Endothelial cell of umbilical vein (primary cell): ENCODE measurements around the gene PARD3B. TPM values are rescaled to one million over a fixed set of nuclear protein-coding genes. Genes with fewer than 3 reads are reported as not detected.

Experiments used
- BruUV-seq: library from RNA; stranded (reverse); fragments of 400-500 nt; replicated peaks from 2 replicates; lab custom pipeline; 2021; lab: Mats Ljungman, UMichigan
- CTCF ChIA-PET: fragments of 300-600, 350-600 bp; sonication (Branson Sonifier 250); formaldehyde crosslinking; loops from one replicate; lab custom pipeline; 2021; ENCODE audit warnings: antibody characterized with exemption, inconsistent platforms; lab: Charles Lee
- POLR2A ChIA-PET: fragments of 300-600, 350-600 bp; sonication (Branson Sonifier 250); formaldehyde crosslinking; loops from one replicate; lab custom pipeline; 2021; ENCODE audit warnings: antibody characterized with exemption, inconsistent platforms; lab: Charles Lee
- DNase-seq: peaks from one replicate; pipeline ENCODE4 v3.0.0-alpha.2; 2011; ENCODE audit warnings: low read depth, low spot score
- FAIRE-seq: peaks from 2 replicates; lab custom pipeline; 2011; peaks lifted over from hg19 to GRCh38; lab: Jason Lieb, UNC
- H2AFZ ChIP-seq: 2 replicates; pipeline ENCODE4 v1.6.0; 2012; ENCODE audit warnings: low read depth, low read length, control low read depth, inconsistent platforms
- H3K27ac ChIP-seq: 2 replicates; pipeline ENCODE4 v1.5.1; 2011; ENCODE audit warnings: low read depth, mild to moderate bottlenecking, control low read depth, low read length, moderate library complexity; ENCODE audit not compliant: insufficient read depth
- H3K27me3 ChIP-seq, 2 experiments: 2 replicates each; pipeline versions ENCODE4 v1.6.0 to v1.6.1; 2011; ENCODE audit warnings: low read length in 2 of 2, mixed read lengths in 1 of 2; ENCODE audit not compliant: control insufficient read depth in 2 of 2, insufficient read depth in 2 of 2
- H3K36me3 ChIP-seq, 2 experiments: 2 replicates in 1 of 2; 3 replicates in 1 of 2; pipeline ENCODE4 v1.5.1; 2011; ENCODE audit warnings: low read length in 2 of 2, mild to moderate bottlenecking in 1 of 2, moderate library complexity in 1 of 2; ENCODE audit not compliant: control insufficient read depth in 2 of 2, insufficient read depth in 2 of 2; ENCODE audit errors: extremely low read depth in 1 of 2
- H3K4me1 ChIP-seq: 3 replicates; pipeline ENCODE4 v1.5.1; 2011; ENCODE audit warnings: mild to moderate bottlenecking, low read length; ENCODE audit not compliant: control insufficient read depth, insufficient read depth; ENCODE audit errors: extremely low read depth
- H3K4me2 ChIP-seq: 2 replicates; pipeline ENCODE4 v1.6.1; 2011; ENCODE audit warnings: low read length, control low read depth, mixed read lengths; ENCODE audit not compliant: insufficient read depth
- H3K4me3 ChIP-seq, 3 experiments: fragments of 200-600 bp in 1 of 3; sonication (generic), shearing (Covaris generic) in 1 of 3; replicated peaks in 1 of 3; 2 replicates each; pipeline ENCODE4 v1.5.1; 2011 to 2016; ENCODE audit warnings: control low read depth in 3 of 3, low read length in 3 of 3, mild to moderate bottlenecking in 2 of 3, inconsistent platforms in 1 of 3, low read depth in 1 of 3, moderate library complexity in 1 of 3; ENCODE audit not compliant: insufficient read depth in 1 of 3
- H3K79me2 ChIP-seq: 2 replicates; pipeline ENCODE4 v1.6.0; 2012; ENCODE audit warnings: low read length, inconsistent platforms; ENCODE audit not compliant: control insufficient read depth, insufficient read depth
- H3K9ac ChIP-seq: replicated peaks from 2 replicates; pipeline ENCODE3; 2011; ENCODE audit warnings: low read length, control low read depth; ENCODE audit not compliant: insufficient read depth; ENCODE audit errors: extremely low read depth
- H3K9me1 ChIP-seq: replicated peaks from 3 replicates; pipeline ENCODE4 v1.6.0; 2011; ENCODE audit warnings: mild to moderate bottlenecking, low read length; ENCODE audit not compliant: control insufficient read depth, insufficient read depth; ENCODE audit errors: extremely low read depth
- H3K9me3 ChIP-seq: replicated peaks from 2 replicates; pipeline ENCODE4 v1.5.1; 2012; ENCODE audit warnings: low read length, inconsistent platforms; ENCODE audit not compliant: control insufficient read depth, insufficient read depth
- H4K20me1 ChIP-seq: replicated peaks from 2 replicates; pipeline ENCODE3; 2011; ENCODE audit warnings: mild to moderate bottlenecking, low read length; ENCODE audit not compliant: control insufficient read depth, insufficient read depth; ENCODE audit errors: extremely low read depth
- CTCF ChIP-seq, 2 donors: IDR thresholded peaks; 1 replicate in 1 of 2; 2 replicates in 1 of 2; pipeline ENCODE4 v1.5.1; 2011; ENCODE audit warnings: low read length in 2 of 2, mild to moderate bottlenecking in 2 of 2, moderate library complexity in 2 of 2, control low read depth in 1 of 2, inconsistent platforms in 1 of 2, low read depth in 1 of 2; ENCODE audit not compliant: insufficient read depth in 1 of 2; ENCODE audit errors: extremely low read depth in 1 of 2
- EZH2 ChIP-seq: IDR thresholded peaks from 2 replicates; pipeline ENCODE4 v1.6.1; 2012; ENCODE audit warnings: borderline replicate concordance, low read depth, mild to moderate bottlenecking, moderate library complexity, low read length, inconsistent platforms; ENCODE audit not compliant: severe bottlenecking
- FOS ChIP-seq: IDR thresholded peaks from 2 replicates; pipeline ENCODE4 v1.6.1; 2011; ENCODE audit warnings: mild to moderate bottlenecking, low read length, moderate library complexity, borderline replicate concordance; ENCODE audit not compliant: insufficient read depth
- GATA2 ChIP-seq: IDR thresholded peaks from 2 replicates; pipeline ENCODE4 v1.7.0; 2011; ENCODE audit warnings: low read depth, mild to moderate bottlenecking, moderate library complexity, mixed read lengths, low read length; ENCODE audit not compliant: insufficient read length, insufficient read depth
- JUN ChIP-seq: IDR thresholded peaks from 2 replicates; pipeline ENCODE4 v1.6.1; 2011; ENCODE audit warnings: borderline replicate concordance, low read depth; ENCODE audit not compliant: insufficient read length, insufficient read depth
- MAX ChIP-seq: IDR thresholded peaks from 2 replicates; pipeline ENCODE4 v1.6.1; 2011; ENCODE audit not compliant: insufficient read depth, insufficient read length
- MYC ChIP-seq: IDR thresholded peaks from one replicate; pipeline ENCODE4 v1.6.1; 2011; ENCODE audit warnings: mild to moderate bottlenecking, low read depth, low read length
- POLR2A ChIP-seq: IDR thresholded peaks from 2 replicates; pipeline ENCODE4 v1.6.1; 2012; ENCODE audit warnings: low read depth, mild to moderate bottlenecking, control low read depth, low read length
- POLR2AphosphoS5 ChIP-seq: IDR thresholded peaks from 2 replicates; pipeline ENCODE4 v1.6.1; 2012; ENCODE audit warnings: low read depth, mild to moderate bottlenecking, control low read depth, low read length, moderate library complexity; ENCODE audit not compliant: insufficient read depth
- dilution Hi-C: fragments of 300-500 bp; cut with MboI; formaldehyde crosslinking; loops from one replicate; pipeline ENCODE4 v1.15.0; 2019; ENCODE audit warnings: low sequenced_read_pairs; ENCODE audit not compliant: extremely low pct_ligation_motif_present
- intact Hi-C: fragments of 100-400 bp; cut with micrococcal nuclease; formaldehyde crosslinking; loops from one replicate; pipeline ENCODE4 v1.10.0; 2022
- polyA plus RNA-seq, 4 experiments: library from polyadenylated mRNA; depleted of rRNA in 3 of 4; stranded (reverse) in 3 of 4; unstranded in 1 of 4; fragments of >200 nt; gene quantifications; 2 replicates each; pipeline versions ENCODE4 v1.2.1 to v1.2.3, GENCODE V29; 2011 to 2012; ENCODE audit warnings: missing spikeins in 1 of 4
- total RNA-seq: library from RNA; stranded (reverse); gene quantifications from 2 replicates; pipeline ENCODE4 v1.2.3, GENCODE V29; 2021

PARD3B gene
- total and polyA plus RNA-seq, 2 donors (not counting 3 experiments of a cell fraction or from before 2014, with no cell fraction given), result 2.2 to 30.9 TPM

- Histone ChIP-seq H3K4me1 (no peaks in the 10 kb centered on the region), H2AFZ (no peak overlapping the region), H4K20me1 (no peaks in the 10 kb centered on the region), H3K9me1 (no peaks in the 10 kb centered on the region), H3K9me3 (no peaks in the 10 kb centered on the region), H3K27ac (no peak overlapping the region), H3K4me3 (no peak overlapping the region), H3K27me3 (no peaks in the 10 kb centered on the region), H3K4me2 (no peak overlapping the region), H3K9ac (no peak overlapping the region), H3K79me2 (no peaks in the 10 kb centered on the region), H3K36me3 (no peaks in the 10 kb centered on the region)
- TF ChIP-seq POLR2AphosphoS5 (no peak), MYC (no peak)
- BruUV-seq, result no TSS peak
- dilution Hi-C loops, result no loop called here
- DNase-seq (no peak), FAIRE-seq (no peak)
- intact Hi-C loops, result no loop called here
- POLR2A ChIA-PET, result no interaction called here
- CTCF ChIA-PET, result no interaction called here
Measured at GRCh38 chr2:204860274-204860673, 315.0 kb downstream of the PARD3B start.

- no peak overlapping the region for H3K27ac ChIP-seq
- no peak overlapping the region for H3K4me2 ChIP-seq
- DNase-seq, result no peak
- no peak overlapping the region for H2AFZ ChIP-seq
- H3K9me1 ChIP-seq, result no peaks in the 10 kb centered on the region
- no peak for TF ChIP-seq MYC
- no peak for TF ChIP-seq POLR2A
- no peak for TF ChIP-seq GATA2
- TF ChIP-seq JUN, result no peak
- TF ChIP-seq CTCF (IDR thresholded peaks at IDR 0.05; ENCODE audit: extremely low read depth in 1 of 2, insufficient read depth in 1 of 2, low read depth in 1 of 2, low read length in 2 of 2), result no peak
- TF ChIP-seq POLR2AphosphoS5, result no peak
- no peak for TF ChIP-seq EZH2
- TF ChIP-seq FOS, result no peak
- TF ChIP-seq MAX, result no peak
- H4K20me1 ChIP-seq, result no peaks in the 10 kb centered on the region
- dilution Hi-C loops, result no loop called here
- no peaks in the 10 kb centered on the region for H3K36me3 ChIP-seq
- no TSS peak for BruUV-seq
- H3K9me3 ChIP-seq, result no peaks in the 10 kb centered on the region
- no peaks in the 10 kb centered on the region for H3K79me2 ChIP-seq
- intact Hi-C loops, result no loop called here
- no peak overlapping the region for H3K9ac ChIP-seq
- no peaks in the 10 kb centered on the region for H3K27me3 ChIP-seq
- POLR2A ChIA-PET, result no interaction called here
- no peak for FAIRE-seq
- no peaks in the 10 kb centered on the region for H3K4me1 ChIP-seq
- CTCF ChIA-PET, result no interaction called here
- no peak overlapping the region for H3K4me3 ChIP-seq
Measured at GRCh38 chr2:204862809-204863208, 317.5 kb downstream of the PARD3B start.
